ENCODE measurements around the gene PER3. TPM values are rescaled to one million over a fixed set of nuclear protein-coding genes. Genes with fewer than 3 reads are reported as not detected.

The PER3 gene
- total and polyA plus RNA-seq, 10 of the 15 experiments (the other 5 are each of a cell fraction or from before 2014, with no cell fraction given), result 0.06 to 0.64 (median 0.13) TPM; not detected in 1

GRCh38 chr1:7821282-7821681, 37.2 kb downstream of the PER3 start (continued):
- TF ChIP-seq KLF5 (IDR thresholded peaks at IDR 0.05; ENCODE audit: partially characterized antibody) (no peak), YY1 (IDR thresholded peaks at IDR 0.05; ENCODE audit: low read depth, low read length) (no peak), MYC (IDR thresholded peaks at IDR 0.05; ENCODE audit: insufficient read depth, insufficient read length, insufficient replicate concordance, low read length, severe bottlenecking) (no peak), RFX5 (IDR thresholded peaks at IDR 0.05; ENCODE audit: low read depth, low read length) (no peak), KDM1A (IDR thresholded peaks at IDR 0.05; ENCODE audit: borderline replicate concordance) (no peak), ZBTB40 (IDR thresholded peaks at IDR 0.05; ENCODE audit: borderline replicate concordance) (no peak)

- Histone ChIP-seq H2AFZ (ENCODE audit: control insufficient read depth, low read depth, low read length) (no peak overlapping the region), H3K36me3 (ENCODE audit: control insufficient read depth in 2 of 2, insufficient read depth in 2 of 2, low read length in 1 of 2) (no peaks in the 10 kb centered on the region), H3K9me3 (replicated peaks; ENCODE audit: control insufficient read depth, insufficient read depth, low read length) (no peaks in the 10 kb centered on the region), H3K4me2 (ENCODE audit: control insufficient read depth, insufficient read depth) (no peak overlapping the region), H3K79me2 (ENCODE audit: control insufficient read depth, insufficient read depth, low read length) (no peaks in the 10 kb centered on the region), H3K4me3 (no peak overlapping the region), H3K9ac (ENCODE audit: control insufficient read depth, insufficient read depth, low read length) (no peak overlapping the region), H3K27ac (ENCODE audit: control insufficient read depth, insufficient read depth) (no peak overlapping the region), H3K4me1 (ENCODE audit: control insufficient read depth, insufficient read depth, low read length) (peaks cover 2% of the 10 kb centered on the region), H4K20me1 (ENCODE audit: control insufficient read depth, insufficient read depth) (no peaks in the 10 kb centered on the region), H3K27me3 (replicated peaks in 1 of 2; ENCODE audit: control insufficient read depth in 2 of 2, insufficient read depth in 2 of 2, low read length in 1 of 2) (no peaks in the 10 kb centered on the region)
- intact Hi-C loops (cut with micrococcal nuclease; ENCODE audit: unreplicated experiment), result no loop called here
- ChIA-PET POLR2A (no interaction called here), SMC1A (ENCODE audit: uncharacterized antibody, unreplicated experiment) (no interaction called here), CTCF (no interaction called here), RAD21 (ENCODE audit: unreplicated experiment) (no interaction called here)
- TF ChIP-seq MXI1 (IDR thresholded peaks at IDR 0.05; ENCODE audit: low read depth, low read length) (no peak), ZNF622 (IDR thresholded peaks at IDR 0.05) (no peak), EGR1 (IDR thresholded peaks at IDR 0.05; ENCODE audit: borderline replicate concordance in 1 of 2, low read depth in 2 of 2, low read length in 2 of 2) (no peak), NFYB (IDR thresholded peaks at IDR 0.05; ENCODE audit: insufficient read depth, low read depth, low read length) (no peak), WRNIP1 (IDR thresholded peaks at IDR 0.05; ENCODE audit: borderline replicate concordance, low read depth, low read length) (no peak)
- in situ Hi-C loops (cut with MboI), result no loop called here
- DNase-seq (ENCODE audit: low read depth, low spot score), result no peak
- ATAC-seq, result no peak
- no peak for FAIRE-seq
- WGBS (ENCODE audit: insufficient coverage, insufficient replicate concordance, low lambda C conversion rate, missing lambda C conversion rate), result 52% methylated on average over 8 of the region's 8 CpGs
- no TSS peak for BruUV-seq (replicated peaks)
Observed at GRCh38 chr1:7824701-7825100, 40.6 kb downstream of the PER3 start.
